Stimulated activated CD4-positive, alpha-beta T cell treated with anti-CD3 and anti-CD28 coated beads, Interleukin-15, amount 100 ng/mL, for 24 hours (primary cell): Measurements from ENCODE around the gene PTPN4.

Experiments
- DNase-seq: peaks from one replicate; pipeline ENCODE4 v3.0.0-alpha.2; 2020

Gene PTPN4, protein sequence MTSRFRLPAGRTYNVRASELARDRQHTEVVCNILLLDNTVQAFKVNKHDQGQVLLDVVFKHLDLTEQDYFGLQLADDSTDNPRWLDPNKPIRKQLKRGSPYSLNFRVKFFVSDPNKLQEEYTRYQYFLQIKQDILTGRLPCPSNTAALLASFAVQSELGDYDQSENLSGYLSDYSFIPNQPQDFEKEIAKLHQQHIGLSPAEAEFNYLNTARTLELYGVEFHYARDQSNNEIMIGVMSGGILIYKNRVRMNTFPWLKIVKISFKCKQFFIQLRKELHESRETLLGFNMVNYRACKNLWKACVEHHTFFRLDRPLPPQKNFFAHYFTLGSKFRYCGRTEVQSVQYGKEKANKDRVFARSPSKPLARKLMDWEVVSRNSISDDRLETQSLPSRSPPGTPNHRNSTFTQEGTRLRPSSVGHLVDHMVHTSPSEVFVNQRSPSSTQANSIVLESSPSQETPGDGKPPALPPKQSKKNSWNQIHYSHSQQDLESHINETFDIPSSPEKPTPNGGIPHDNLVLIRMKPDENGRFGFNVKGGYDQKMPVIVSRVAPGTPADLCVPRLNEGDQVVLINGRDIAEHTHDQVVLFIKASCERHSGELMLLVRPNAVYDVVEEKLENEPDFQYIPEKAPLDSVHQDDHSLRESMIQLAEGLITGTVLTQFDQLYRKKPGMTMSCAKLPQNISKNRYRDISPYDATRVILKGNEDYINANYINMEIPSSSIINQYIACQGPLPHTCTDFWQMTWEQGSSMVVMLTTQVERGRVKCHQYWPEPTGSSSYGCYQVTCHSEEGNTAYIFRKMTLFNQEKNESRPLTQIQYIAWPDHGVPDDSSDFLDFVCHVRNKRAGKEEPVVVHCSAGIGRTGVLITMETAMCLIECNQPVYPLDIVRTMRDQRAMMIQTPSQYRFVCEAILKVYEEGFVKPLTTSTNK

GRCh38 chr2:119759451-119760236 lies at the start of gene PTPN4:
PTPN4 (plus strand) TSS chr2:119759922; CDS start chr2:119809854, 49,932 bp downstream.
- DNase-seq: peak; percentile 96

- no peak for DNase-seq
These were observed 49.4 kb upstream of the PTPN4 start for GRCh38 chr2:119710281-119710680.

DNA sequence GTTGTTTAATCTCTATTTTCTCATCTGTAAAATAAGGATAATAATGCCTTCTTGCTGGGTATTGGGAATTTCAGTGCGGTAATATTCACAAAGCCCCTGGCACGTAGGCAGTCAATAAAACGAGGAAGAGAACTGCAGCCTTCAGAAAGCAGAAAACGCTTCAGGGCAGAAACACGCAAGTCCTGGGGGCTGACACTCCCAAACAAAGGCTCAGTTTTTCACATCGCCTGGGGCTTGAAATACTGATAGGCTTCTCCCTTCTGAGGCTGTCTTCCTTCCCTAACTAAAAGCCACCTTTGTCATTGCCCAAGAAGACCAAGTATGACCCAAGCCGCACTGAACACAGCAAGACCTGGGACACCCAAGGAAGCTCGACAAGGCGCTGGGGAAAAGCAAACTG lies 48.4 kb upstream of the PTPN4 start:
- DNase-seq: no peak

DNA sequence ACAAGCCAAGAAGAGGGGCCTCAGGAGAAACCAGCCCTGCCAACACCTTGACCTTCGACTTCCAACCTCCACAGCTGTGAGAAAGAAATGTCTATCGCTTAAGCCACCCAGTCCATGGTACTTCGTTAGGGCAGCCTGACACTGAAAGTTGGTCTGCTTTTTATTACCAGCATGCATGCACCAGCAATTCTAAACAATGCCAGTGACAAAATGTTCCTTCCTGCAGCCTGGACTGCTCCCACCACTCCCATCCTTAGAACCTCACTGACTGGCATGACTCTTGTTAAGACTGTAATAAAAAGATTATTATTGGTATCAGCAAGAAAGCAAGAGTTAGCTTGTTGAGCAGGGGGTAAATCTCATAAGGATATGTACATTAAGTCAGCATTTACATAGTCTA lies 47.2 kb upstream of the PTPN4 start:
- no peak for DNase-seq

- DNase-seq: no peak
These were observed 45.8 kb upstream of the PTPN4 start for GRCh38 chr2:119713819-119714490.

DNA sequence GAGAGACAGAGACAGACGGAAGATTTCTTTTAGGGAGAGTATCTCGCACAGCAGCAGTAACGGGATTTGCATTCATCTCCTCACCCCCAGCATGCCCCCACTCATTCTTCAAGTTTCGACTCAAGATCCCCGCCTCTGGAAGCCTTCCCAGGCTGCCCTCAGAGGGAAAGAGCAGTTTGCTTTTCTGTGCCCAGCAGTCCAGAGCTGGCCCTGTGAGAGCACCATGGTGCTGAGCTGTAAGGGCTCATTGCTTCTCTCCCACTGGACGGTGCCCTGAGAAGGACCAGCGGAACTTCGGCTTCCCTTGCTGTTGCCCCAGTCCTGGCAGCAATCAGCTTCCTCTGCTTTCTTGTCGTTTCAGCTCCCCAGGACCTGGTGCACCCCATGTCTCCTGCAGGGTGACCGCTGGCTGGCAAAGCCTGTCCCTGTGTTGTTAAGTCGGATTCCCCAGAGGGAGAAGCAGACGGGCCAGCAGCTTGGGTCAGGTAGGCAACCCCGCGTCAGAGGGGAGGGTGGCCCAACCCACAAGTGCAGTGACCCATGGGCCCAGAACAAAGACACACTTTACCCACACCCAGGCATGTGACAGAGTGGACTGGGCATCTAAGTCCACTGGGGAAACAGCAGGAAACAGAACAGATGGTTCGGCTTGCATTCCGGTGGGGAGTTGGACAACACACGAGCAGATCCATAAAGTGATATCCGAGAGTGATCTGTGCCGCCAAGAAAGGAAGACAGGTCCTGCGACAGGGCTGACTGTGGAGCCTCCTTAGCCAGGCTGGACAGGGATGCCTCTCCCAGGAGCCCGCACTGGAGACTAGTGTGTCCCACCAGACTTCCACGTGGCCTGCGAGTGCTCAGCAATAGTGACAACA lies 44.1 kb upstream of the PTPN4 start:
- no peak for DNase-seq

- no peak for DNase-seq
These were observed 43.4 kb upstream of the PTPN4 start for GRCh38 chr2:119716284-119716672.

DNA sequence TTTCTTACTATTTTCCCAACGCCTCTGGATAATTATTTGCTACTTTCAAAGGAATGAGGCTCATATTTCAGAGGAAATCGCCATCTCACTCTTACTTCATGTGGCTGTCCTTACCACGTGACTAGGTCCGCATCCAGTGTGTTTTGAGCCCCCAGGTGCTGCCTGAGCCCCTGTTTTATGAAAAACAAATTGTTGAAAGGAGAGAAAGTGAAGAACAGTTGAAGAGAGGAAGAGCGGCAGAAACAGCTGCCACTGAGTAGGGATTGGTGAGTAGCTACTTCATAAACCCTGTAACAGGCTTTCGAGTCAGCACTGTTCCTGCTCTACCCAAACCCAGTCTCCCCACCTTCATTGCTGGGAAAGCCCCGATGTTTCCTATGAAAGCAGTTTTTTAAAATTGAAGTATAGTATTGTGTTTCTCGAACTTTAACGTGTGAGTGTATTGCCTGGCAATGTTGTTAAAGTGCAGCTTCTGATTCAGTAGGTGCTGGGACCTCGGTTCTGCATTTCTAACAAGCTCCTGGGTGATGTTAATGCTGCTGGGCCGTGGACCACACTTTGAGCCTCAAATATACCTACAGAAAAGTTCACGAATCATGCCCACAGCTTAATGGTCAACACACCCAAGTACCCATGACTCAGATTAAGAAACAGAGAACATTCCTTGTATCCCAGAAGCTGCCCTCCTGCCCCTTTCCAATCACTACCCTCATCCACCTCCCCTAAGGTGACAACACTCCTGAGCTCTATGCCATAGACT lies 41.0 kb upstream of the PTPN4 start:
- no peak for DNase-seq

DNA sequence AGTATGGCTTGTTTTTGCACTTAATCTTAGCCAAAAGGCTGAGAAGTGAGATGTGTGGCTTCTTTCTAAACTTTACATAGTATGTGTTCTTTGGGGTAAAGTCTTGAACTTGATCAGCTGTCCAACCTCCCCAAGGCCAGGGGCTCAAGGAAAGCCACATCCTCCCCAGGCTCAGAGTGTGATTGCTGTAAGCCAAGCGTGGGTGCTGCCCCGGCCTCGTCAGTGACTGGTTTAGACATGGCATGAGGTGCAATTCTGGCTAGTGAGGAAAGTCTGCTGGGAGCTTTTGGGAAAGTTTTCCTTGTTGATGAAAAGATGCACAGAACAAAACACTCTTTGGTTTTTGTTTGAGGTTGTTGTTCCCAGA lies 40.5 kb upstream of the PTPN4 start:
- no peak for DNase-seq

GRCh38 chr2:119721043-119721442 lies 38.7 kb upstream of the PTPN4 start:
- no peak for DNase-seq

DNA sequence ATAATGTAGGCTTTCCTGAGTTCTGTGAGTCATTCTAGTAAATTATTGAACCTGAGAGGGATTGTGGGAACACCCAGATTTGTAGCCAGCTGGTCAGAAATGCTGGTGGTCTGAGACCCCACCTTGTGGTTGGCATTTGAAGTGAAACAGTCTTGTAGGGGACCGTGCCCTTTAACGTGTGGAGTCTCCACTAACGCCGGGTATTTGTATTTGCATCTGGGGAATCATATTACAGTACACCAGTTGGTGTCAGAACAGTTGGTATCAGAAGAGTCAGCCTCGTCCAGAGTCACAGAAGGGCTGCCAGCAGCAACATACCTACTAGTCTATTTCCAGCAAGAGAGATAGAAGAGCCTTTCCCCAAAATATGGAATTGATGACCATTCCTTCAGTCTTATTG lies 38.3 kb upstream of the PTPN4 start:
- no peak for DNase-seq

DNA sequence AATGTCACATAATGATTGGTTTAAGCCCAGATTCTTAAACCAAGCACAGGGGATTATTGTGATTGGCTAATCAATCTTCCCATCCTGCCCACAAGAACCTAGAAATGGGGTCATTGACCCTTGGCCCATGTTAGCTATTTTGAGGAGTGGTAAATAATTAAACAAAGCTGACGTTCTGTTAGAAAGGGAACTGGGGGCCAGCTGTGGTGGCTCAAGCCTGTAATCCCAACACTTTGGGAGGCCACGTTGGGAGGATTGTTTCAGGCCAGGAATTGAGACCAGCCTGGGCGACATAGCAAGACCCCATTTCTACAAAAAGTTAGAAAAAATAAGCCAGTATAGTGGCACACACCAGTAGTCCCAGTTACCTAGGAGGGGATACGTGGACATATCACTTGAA lies 37.8 kb upstream of the PTPN4 start:
- no peak for DNase-seq

DNA sequence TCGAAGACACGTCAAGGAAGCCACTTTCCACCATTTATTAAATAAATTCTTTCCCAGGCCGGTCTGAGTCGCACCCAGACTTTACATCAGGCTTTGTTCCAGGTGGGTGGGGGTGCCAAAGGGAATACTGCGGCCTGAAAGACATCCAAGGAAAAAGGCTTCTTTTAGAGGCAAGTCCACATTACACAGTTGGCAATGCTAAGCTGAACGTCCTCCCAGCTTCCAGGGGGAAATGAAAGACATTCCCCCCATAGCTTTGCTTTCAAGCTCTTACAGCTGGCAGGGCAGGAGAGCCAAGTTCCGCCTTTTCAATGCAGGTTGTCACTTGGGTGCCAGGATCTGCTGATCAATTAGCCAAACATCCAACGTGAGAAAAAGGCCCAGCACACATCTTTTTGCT lies 36.5 kb upstream of the PTPN4 start:
- DNase-seq: no peak

GRCh38 chr2:119723784-119724467 lies 35.8 kb upstream of the PTPN4 start:
- no peak for DNase-seq

DNA sequence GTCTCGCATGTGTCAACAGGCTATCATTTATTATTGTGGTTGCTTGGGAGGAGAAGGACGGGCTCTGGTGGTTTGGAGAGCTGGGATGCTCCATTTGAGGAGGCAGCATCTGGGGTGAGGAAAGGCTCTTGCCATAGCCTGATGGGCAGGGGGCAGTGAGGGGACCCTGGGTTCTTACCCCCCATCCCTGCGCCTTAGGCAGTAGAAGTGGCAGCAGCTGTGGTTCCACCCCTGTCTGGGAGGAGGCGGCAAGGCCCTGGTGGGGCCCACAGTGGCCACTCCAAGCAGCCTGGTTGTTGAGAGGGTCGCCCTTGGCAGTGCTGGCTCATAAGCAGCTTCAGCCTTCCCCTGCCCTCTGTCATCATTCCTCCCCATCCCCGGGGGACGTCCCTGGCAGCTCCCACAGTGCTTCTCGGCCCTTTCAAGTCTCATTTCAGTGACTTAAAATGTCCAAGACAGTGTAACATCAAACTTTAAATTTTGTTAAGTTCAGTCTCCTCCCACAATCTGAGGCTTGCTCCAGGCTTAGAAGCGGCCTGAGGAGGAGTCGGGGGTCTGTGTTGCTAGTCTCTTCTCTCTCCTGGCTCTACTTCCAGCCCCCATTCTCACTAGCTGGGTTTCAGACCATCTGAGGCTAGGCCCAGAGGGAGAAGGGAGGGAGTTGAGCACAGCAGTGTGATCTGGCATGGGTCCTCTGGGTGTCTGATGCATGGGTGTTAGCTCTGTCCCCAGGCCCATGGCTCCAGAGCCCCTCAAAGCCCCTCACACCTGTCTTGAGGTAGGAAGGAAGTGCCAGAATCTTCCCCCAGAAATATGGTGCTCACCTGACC lies 34.9 kb upstream of the PTPN4 start:
- DNase-seq: no peak

GRCh38 chr2:119727493-119727892 lies 32.2 kb upstream of the PTPN4 start:
- DNase-seq: no peak

GRCh38 chr2:119728421-119728820 lies 31.3 kb upstream of the PTPN4 start:
- no peak for DNase-seq

DNA sequence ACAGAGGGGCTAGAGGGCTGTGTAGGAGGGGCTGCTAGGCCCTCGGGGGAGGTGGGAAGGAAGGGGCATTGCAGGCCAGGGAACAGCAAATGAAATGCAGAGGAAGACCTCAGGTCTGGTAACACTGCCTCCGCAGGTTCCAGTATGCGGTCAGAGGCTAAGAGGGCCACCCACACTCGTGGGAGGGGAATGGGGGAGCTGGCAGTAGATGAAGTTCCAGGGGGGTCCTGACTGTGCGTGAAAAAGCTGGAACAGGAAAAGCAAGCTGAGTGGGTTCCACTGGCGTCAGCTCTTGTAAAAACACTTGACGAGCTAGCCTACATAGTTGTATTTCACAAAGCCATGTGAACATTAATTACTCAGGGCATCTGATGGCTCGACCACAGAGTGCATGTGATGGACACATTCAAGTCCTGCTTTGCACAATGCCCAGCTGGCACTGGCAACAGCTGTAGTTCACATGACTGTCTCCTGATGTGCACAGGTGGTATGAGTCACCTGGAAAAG lies 29.0 kb upstream of the PTPN4 start:
- no peak for DNase-seq

GRCh38 chr2:119731983-119732382 lies 27.7 kb upstream of the PTPN4 start:
- DNase-seq: no peak
